AG08396 (cell line): ENCODE data around the gene DNAJB1.
"Not testable (repeated sequence)": the region's sequence is repeated elsewhere in the genome, so short reads cannot be mapped to it uniquely, and the experiment has no call there.

Source experiments
- DNase-seq: peaks from one replicate; pipeline ENCODE4 v3.0.0; 2012; ENCODE audit warnings: low spot score, mixed read lengths

Gene DNAJB1

DNA sequence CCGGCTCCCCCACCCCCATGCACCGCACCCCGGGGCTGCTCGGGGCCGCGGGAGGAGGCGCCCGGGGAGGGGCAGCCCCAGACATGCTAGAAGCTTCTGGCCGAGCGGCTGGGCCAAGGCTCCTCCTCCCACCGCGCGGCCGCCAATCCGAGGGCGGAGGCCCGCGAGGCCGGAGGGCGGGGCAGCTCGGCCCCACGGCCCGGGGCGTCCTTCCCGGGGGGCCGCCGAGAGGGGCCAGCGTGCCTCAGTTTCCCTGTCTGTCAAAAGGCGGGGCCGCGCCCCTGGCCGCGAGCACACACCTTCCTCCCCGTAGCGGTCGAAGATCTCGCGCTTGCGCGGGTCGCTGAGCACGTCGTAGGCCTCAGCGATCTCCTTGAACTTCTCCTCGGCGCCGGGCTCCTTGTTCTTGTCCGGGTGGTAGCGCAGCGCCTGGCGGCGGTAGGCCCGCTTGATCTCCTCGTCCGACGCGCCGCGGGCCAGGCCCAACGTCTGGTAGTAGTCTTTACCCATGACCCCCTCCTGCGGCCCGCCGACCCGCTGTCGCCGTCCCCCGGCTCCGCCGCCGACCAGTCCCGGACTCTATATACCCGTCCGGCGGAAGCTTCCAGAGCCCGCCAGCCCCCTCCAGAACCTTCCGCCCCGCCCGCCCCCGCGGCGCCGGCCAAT is at the start of gene DNAJB1:
Gene DNAJB1 (minus strand): TSS at position 558 of the 666 bp plus-strand sequence. CDS start 48 bp downstream, at position 510.
- DNase-seq = peak; percentile 93

DNA sequence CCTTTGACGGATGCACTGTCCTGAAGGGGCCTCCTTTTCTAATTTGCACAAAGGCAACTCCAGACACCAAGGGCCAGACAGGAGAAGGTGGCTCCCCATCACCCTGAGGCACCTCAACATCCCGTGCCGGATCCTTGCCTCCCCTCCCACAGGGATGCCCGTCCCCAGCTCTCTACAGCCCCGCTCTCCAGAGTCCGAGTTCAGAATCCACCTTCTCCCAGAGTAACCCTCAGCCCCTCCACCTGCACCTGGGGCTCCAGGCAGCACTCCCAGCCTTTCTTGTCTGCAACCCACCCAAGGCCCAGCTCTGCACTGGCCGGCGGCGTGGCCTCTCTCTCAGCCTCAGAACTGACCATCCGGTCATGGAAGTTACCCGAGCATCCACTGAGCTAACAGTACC is 48.9 kb upstream of the DNAJB1 start:
- no peak for DNase-seq

DNA sequence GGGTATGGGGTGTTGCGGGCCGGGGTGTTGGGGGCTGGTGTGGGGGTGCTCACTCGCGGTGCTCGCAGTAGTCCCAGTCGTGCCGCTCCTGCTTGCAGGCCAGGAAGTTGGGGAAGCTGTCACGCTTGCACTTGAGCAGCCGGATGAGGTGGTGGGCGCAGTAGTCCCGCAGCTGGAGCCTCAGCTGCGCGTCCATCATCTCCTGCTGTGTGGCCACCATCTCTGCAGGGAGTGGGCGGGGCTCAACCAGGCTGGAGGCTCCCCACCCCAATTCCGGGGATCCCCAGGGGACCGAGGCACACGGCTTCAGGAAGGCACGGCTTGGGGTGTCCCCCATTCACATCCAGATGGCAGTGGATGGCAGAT is 48.5 kb upstream of the DNAJB1 start:
- no peak for DNase-seq

DNA sequence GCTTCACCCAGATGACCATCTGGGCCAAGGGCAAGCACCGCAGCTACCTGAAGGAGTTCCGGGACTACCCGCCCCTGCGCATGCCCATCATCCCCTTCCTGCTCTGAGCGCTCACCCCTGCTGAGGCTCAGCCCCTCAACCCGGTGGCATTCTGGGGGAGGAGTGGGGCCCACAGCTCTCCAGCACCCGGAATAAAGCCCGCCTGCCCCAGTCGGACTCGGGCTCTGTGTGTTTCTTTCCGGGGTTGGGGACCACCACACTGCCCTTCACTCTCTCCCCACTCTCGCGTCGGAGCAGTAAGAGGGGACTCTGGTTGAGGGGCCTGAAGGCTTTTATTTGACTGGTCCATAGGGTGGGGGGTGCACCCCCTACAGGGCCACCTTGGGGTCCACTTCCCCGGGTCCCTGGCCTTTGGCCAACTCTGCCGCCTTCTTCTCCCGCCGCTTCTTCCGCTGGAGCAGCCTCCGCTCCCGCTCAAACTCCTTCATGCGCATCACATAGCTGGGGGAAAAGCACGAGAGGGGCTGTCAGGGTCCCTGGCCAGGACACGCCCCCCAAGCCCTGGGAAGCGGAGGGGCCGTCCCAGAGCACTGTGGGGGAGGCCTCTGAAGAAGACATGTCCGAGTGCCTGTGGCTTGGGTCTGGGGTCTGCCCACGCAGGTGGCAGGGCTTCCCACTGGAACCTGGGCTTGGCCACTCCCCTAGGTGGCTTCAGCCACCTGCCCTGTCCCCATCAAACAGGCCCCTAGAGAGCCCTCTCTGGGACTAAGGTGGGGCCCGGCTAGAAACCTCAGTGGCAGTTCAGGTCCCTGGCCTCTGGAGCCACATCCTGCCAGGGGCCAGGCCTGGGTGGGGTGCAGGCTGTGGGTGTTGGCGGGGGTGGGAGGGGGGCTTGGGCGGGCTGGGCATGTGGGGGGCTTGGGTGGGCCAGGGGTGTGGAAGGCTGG is 47.8 kb upstream of the DNAJB1 start:
- no peak for DNase-seq

DNA sequence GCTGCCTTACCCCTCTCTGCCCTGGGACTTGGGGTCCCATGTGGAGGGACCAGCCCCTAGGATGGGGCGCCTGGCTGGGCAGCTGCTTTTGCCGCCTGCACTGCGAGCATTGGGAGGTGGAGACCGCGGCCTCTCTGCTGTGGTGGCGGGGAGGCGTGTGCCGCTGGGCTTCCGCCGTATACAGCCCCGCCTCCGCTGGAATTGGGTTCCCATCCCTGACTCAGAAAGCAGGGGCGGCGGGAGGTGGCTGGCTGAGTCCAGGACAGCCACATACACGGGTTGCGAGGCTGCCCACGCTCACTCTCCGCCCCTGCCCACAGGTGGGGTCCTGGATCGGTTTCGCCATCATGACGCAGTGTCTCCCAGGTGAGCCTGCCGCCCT is 47.1 kb upstream of the DNAJB1 start:
- no peak for DNase-seq

DNA sequence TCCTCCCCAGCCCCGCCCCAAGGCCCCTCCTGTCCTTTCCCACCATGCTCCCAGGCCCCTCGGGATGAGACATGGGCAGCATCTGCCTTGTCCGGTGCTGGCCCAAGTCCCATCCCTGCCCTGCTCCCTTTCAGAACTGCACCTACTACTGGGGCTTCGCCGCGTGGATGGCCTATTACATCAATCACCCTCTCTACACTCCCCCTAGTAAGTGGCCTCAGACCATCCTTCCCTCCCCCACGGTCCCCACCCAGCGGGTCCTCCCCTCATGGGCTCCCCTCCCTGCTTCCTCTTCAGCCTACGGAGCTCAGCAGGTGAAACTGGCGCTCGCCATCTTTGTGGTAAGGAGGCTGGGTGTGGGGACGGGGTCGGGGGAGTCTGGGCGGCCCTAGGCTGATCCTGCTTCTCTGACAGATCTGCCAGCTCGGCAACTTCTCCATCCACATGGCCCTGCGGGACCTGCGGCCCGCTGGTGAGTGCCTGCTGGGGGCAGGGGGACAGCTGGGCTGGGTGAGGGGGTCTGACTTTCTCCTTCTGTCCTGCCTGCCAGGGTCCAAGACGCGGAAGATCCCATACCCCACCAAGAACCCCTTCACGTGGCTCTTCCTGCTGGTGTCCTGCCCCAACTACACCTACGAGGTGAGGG is 46.6 kb upstream of the DNAJB1 start:
- DNase-seq = not testable (repeated sequence)

DNA sequence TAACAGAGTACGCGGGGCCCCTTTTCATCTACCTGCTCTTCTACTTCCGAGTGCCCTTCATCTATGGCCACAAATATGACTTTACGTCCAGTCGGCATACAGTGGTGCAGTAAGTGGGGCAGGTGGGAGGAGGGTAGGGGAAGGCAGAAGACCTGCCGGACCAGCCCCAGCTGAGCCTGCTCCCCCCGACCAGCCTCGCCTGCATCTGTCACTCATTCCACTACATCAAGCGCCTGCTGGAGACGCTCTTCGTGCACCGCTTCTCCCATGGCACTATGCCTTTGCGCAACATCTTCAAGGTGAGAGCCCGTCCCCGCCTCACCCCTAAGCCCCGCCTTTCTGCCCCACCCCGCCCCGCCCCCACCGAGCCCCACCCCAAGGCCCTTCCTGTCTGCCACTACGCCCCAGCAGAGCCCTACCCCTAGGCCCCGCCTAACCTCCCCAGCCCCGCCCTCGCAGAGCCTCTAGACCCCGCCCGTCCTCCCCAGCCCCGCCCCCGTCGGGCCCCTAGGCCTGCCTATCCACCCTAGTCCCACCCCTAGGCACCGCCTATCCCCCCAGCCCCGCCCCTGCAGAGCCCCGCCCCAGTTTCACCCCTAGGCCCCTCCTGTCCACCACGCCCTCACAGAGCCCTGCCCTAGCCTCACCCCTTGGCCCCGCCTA is 45.9 kb upstream of the DNAJB1 start:
- DNase-seq = peak; percentile 51

DNA sequence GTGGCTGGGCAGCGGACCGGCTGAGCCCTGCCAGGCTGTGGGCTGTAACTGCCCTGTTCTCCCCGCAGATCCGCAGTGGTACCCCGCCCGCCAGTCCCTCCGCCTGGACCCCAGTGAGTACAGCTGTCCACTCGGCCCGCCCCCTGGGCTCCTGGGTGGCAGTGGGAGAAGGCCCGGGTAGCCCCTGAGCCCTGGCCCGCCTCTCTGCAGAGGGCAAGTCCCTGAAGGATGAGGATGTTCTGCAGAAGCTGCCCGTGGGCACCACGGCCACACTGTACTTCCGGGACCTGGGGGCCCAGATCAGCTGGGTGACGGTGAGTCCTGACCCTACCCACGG is 45.4 kb upstream of the DNAJB1 start:
- DNase-seq = no peak

DNA sequence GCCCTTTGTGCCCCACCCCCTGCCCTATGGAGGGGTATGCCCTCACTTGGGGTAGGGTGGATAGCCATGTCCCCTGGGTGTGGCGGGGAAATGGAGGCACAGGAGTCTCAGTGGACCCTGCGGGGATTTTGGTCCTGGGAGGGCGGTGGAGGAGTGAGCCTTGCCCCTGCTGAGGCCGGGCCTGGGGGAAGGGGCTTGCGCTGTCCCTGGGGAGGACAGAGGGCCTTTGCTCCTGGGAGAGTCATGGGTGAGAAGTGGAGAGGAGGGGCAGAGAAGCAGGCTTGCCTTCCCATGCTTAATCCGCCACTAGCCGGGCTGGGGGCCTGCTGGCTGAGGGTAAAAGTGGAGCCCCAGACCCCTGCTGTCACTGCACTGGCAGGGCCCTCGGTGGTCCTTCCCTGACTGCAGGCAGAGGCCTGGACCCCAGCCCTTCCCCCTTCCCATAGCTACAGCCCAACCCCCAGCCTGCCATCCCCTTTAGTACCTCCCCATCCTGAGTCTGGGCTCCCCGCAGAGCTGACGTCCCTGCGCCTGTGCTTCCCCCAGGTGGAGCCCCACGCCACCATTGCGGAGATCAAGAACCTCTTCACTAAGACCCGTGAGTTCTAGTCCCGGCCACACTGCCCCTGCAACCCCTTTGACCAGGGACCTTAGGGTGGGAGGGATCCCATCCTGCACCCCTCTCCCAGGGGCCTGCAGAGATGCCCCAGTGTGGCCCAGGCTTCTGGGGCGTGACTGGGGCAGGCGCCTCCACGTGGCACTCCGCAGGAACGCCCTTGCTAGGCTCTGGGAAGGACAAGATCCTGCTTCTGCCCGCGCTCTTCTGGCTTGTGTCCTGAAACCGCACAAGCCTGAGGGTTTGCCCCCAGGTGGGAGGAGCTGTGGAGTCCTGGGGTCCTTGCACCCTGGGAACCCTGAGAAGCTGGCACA is 44.7 kb upstream of the DNAJB1 start:
- DNase-seq = no peak

DNA sequence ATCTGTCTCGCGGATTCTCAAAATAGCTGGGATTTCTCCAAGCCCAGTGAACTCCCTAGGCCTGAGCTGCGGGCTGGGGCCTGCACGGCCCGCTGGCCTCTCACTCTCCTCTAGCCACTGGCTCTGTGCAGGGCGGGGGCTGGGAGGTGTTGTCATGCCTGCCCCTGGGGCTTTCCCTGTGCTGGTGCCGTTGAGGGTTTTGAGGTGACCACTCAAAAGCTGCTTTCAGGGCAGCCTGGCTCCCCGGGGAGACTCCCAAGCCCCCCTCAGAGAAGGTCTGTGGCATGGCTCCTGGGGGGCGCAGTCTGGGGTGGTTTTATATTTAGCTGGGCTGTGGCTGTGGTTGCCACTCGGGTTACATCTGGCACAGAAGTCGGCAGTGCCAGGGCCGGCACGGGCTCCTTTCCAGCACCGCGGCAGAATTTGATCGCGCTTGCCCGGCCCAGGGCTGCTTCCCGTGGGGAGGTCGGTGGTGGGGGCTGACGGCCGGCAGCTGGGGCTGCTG is 43.7 kb upstream of the DNAJB1 start:
- no peak for DNase-seq

DNA sequence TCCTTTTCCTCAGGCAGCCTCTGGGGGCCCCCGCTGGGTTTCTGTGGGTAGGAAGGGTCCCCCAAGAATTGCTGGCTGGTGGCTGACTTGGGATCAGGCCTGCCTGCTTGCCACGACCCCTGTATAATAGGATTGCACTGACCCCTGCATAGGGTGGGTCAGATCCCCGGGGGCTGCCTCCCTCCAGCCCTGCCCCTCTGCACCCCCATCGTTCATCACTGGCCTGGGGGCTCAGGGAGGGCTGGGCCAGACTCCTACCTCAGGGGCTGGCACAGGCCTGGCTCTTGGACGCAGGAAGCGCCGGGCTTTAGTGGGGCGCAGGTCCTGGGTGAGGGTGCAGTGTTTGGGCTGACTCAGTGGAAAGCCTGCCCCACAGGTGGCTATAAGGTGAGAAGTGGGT is 43.1 kb upstream of the DNAJB1 start:
- no peak for DNase-seq

DNA sequence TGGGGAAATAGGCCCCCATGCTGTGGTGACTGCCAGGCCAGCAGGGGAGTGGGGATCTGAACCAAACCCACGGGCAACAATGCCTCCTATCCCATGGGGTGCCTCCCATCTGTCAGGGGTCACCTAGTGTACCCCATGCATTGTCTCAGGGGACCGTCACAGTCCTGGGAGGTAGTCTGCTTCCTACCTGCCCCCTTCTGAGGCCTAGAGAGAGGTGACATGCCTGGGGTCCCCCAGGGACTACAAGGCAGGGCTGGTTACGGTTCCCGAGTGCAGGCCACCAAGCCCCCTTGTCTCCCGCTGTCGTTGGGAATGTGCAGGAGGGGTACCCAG is 42.5 kb upstream of the DNAJB1 start:
- no peak for DNase-seq

DNA sequence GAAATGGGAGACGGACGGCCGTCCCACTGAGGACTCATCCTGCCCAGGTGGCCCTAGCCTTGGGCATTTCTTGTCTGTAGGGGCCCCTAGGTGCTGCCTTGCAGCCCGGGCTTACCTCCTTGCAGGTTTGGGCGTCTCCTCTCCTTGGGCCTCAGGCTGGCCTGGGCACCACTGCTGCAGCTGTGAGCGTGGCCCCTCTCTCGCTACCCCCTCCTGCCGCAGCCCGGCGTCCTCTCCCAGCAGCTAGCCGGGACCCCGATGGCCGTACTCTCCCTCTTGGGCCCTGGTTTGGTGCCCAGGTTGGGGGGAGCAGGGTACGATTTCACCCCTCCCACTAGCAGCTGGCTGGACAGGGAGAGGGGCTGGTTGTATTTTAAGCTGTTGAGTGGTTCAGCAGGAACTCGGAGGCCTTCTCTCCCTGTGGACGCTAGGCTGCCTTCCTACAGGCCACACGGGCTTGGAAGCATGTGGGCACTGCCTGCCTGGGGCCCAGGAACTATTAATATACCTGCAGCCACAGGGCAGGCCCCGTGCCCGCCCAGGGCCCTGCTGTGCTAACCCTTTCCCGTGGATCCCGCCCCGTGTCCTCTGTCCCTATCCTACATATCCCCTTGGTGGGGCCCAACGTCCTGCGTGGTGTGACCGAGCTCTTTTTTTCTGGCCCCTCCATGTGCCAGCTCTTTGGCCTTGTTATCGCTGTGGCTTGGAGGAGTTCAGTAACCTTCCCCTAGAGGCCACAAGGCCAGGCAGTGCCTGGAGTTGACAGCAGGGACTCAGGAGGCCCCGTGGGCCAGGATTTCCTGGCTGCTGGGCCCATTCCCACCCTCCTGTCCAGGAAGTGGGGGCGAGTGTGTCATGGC is 41.9 kb upstream of the DNAJB1 start:
- no peak for DNase-seq

DNA sequence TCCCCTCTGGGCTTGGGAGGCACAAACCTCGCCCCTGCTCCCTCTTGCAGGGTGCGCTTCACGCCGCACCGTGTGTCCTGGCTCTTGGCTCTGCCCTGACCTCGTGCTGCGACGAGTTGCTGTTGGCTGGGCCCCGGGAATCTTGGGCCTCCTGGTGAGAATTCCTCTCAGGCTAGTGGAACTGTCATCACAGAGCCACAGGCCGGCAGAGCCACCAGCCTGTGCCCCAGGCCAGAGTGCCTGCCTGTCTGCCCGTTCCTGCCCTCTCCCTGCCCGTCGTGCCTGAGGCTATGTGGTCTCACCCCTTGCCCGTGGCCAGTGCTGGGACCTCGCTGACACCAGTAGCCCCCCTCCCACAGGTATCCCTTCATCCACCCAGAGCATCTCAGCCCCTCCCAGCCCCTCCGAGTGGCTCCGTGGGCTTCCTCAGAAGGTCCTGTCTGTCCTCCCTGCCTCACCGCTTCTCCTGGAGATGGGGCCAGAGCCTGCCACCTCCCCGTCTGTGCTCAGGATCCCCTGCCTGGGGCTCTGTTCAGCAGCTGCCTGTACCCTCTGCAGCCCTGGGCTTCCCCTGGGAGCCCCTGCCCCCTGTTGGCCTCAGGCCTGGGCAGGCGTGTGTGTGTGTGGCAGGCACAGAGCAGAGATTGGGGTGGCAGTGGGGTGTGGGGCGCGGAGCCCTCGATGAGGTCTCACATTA is 40.3 kb upstream of the DNAJB1 start:
- no peak for DNase-seq

DNA sequence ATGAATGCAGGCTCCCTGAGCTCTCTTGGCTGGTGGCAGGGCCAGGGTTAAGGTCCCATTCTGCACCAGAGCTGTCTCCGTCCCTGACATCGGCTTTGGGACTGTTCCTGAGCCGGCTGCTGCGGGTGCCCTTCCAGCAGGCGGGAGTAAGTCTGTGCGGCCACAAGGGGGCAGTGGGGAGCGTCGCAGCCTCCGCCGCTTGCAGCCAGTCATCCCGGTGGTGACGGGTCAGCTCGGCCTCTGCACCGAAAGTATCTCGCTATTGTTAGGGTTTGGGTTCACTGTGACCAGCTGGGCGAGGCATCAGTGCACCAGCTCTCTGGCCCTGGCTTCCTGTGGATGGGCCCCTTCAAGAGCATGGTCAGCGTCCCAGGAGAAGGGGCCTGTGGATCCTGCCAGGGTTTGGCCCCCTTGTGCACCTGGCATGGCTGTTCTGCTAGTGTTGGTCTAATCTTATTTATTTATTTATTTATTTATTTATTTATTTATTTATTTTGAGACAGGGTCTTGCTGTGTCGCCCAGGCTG is 38.5 kb upstream of the DNAJB1 start:
- peak; percentile 94 for DNase-seq

DNA sequence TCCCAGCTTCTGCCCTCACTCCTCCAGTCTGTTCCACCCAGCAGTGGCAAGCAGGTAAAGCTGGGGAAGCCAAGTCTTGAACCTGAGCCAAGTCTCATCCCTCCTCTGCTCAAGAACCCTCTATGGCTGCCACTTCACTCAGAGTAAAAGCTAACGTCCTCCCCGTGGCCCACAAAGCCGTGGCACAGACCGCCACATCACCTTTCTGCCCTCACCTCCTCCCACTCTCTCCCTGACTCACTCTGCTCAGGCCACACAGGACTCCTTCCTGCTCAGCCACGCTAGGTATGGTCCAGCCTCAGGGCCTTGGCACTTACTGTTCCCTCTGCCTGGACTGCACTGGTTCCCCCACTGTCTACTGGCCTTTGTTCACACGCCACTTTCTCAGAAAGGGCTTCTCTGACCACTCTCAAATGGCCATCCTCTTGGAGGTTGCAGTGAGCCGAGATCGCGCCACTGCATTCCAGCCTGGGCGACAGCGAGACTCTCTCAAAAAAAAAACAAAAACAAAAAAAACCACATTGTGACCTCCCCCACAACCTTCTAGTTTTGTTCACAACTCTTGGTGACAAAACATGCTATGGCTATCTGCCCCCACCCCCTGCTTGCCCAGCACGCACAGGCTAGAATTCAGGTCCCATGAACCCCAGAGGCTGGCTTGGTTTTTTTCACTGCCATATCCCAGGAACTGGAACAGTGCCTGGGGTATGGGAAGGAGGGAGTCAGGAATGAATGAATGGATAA is 37.9 kb upstream of the DNAJB1 start:
- no peak for DNase-seq

DNA sequence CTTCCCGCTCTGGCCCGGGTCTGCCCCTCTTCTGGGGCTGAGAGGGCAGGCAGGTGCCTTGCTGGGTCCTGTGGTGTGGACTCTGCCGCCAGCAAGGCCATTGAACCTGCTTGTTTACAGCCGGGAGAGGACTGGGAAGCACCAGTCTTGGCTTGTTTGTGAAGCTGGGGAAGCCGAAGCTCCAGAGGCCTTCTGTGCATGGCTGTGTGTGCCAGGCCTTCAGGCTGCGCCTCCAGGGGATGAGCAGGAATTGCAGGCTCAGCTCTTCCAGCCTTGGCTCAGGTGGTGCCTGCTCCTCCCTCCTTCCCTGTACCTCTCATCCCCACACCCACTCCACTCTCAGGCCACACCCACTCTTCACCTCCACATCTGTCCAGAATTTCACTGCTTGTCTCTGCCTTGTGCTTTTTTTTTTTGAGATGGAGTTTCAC is 36.2 kb upstream of the DNAJB1 start:
- no peak for DNase-seq

DNA sequence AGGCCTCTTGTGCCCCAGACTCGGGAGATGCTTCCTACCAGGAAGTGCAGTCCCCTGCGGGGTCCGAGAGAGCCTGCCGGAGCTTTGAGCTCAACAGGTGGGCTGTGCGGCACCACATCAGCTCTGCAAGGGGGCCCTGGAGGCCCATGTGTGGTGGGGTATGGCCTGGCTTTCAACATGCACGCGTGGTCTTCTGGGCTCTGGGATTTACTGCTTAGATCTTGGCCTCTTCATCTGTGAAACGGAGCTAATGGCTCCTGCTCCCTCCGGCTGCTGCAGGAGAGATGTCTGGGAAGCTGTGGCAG is 35.7 kb upstream of the DNAJB1 start:
- DNase-seq = no peak
